H1 (cell line): ENCODE measurements around the gene C2orf74. TPM values are rescaled to one million over a fixed set of nuclear protein-coding genes. Genes with fewer than 3 reads are reported as not detected.

ENCODE experiments used
- CTCF ChIA-PET: fragments of 300-600 bp; sonication (Branson Sonifier 250); formaldehyde crosslinking; loops from one replicate; lab custom pipeline; 2021; ENCODE audit not compliant: partially characterized antibody; lab: Charles Lee
- POLR2A ChIA-PET: fragments of 300-600 bp; sonication (Branson Sonifier 250); formaldehyde crosslinking; loops from one replicate; lab custom pipeline; 2021; ENCODE audit warnings: inconsistent platforms; ENCODE audit not compliant: partially characterized antibody; lab: Charles Lee
- DNase-seq, 2 experiments: peaks; one replicate each; pipeline versions ENCODE4 v3.0.0 to v3.0.0-alpha.2; 2010 to 2022; ENCODE audit warnings: low spot score in 2 of 2, low read depth in 1 of 2, mixed read lengths in 1 of 2
- FAIRE-seq: peaks from 2 replicates; lab custom pipeline; 2011; peaks lifted over from hg19 to GRCh38; lab: Jason Lieb, UNC
- H2AFZ ChIP-seq: 2 replicates; pipeline ENCODE4 v1.8.1; 2012; ENCODE audit warnings: low read length, inconsistent platforms
- H2AK5ac ChIP-seq: 2 replicates; pipeline ENCODE4 v1.6.1; 2013; ENCODE audit warnings: low read depth, low read length
- H2BK120ac ChIP-seq: replicated peaks from 2 replicates; pipeline ENCODE3; 2013; ENCODE audit warnings: low read depth, low read length, inconsistent platforms
- H2BK12ac ChIP-seq: 2 replicates; pipeline ENCODE4 v1.6.1; 2013; ENCODE audit warnings: low read depth, low read length
- H2BK15ac ChIP-seq: 2 replicates; pipeline ENCODE4 v1.6.1; 2013; ENCODE audit warnings: low read length
- H2BK20ac ChIP-seq: 2 replicates; pipeline ENCODE4 v1.6.1; 2013; ENCODE audit warnings: low read length
- H2BK5ac ChIP-seq: 2 replicates; pipeline ENCODE4 v1.6.1; 2013; ENCODE audit warnings: low read depth, low read length
- H3K14ac ChIP-seq: 2 replicates; pipeline ENCODE4 v1.6.1; 2013; ENCODE audit warnings: inconsistent platforms; ENCODE audit not compliant: insufficient read length
- H3K18ac ChIP-seq: 2 replicates; pipeline ENCODE4 v1.6.1; 2013; ENCODE audit warnings: low read length; ENCODE audit errors: extremely low read depth
- H3K23ac ChIP-seq: 2 replicates; pipeline ENCODE4 v1.6.1; 2013; ENCODE audit warnings: inconsistent platforms; ENCODE audit not compliant: insufficient read length
- H3K23me2 ChIP-seq: 2 replicates; pipeline ENCODE4 v1.6.1; 2013; ENCODE audit warnings: low read depth, low read length
- H3K27ac ChIP-seq: 2 replicates; pipeline ENCODE4 v1.6.1; 2011; ENCODE audit warnings: low read depth, low read length, inconsistent platforms
- H3K27me3 ChIP-seq, 4 experiments: replicated peaks in 1 of 4; 1 replicate in 1 of 4; 2 replicates in 3 of 4; pipeline versions ENCODE4 v1.6.1 to v1.8.1; 2011 to 2013; ENCODE audit warnings: low read length in 3 of 4, mild to moderate bottlenecking in 3 of 4, inconsistent platforms in 2 of 4, mixed read lengths in 2 of 4, moderate library complexity in 1 of 4; ENCODE audit not compliant: control insufficient read depth in 3 of 4, insufficient read depth in 3 of 4; ENCODE audit errors: extremely low read depth in 1 of 4
- H3K36me3 ChIP-seq, 4 experiments: 2 replicates each; pipeline versions ENCODE4 v1.6.1 to v1.8.1; 2011 to 2013; ENCODE audit warnings: mild to moderate bottlenecking in 4 of 4, low read length in 3 of 4, moderate library complexity in 2 of 4, control low read depth in 1 of 4, inconsistent platforms in 1 of 4; ENCODE audit not compliant: insufficient read depth in 4 of 4, control insufficient read depth in 2 of 4
- H3K4ac ChIP-seq: replicated peaks from 2 replicates; pipeline ENCODE3; 2013; ENCODE audit warnings: low read length, low read depth, mixed read lengths, inconsistent platforms; ENCODE audit not compliant: insufficient read length
- H3K4me1 ChIP-seq, 4 experiments: replicated peaks in 1 of 4; 1 replicate in 1 of 4; 2 replicates in 3 of 4; pipeline versions ENCODE4 v1.6.1 to v1.8.1; 2011 to 2013; ENCODE audit warnings: low read length in 3 of 4, inconsistent platforms in 2 of 4, mixed read lengths in 1 of 4; ENCODE audit not compliant: insufficient read depth in 4 of 4, control insufficient read depth in 3 of 4
- H3K4me2 ChIP-seq, 2 experiments: 2 replicates each; pipeline versions ENCODE4 v1.6.1 to v1.8.1; 2011 to 2013; ENCODE audit warnings: low read depth in 2 of 2, low read length in 2 of 2, control low read depth in 1 of 2, inconsistent platforms in 1 of 2, mild to moderate bottlenecking in 1 of 2; ENCODE audit not compliant: insufficient read depth in 1 of 2
- H3K4me3 ChIP-seq, 4 experiments: fragments of 200-600, 300-600 bp in 1 of 4; sonication (generic), shearing (Covaris generic), sonication (Bioruptor Twin) in 1 of 4; 2 replicates each; pipeline versions ENCODE4 v1.5.1 to v1.8.1; 2011 to 2016; ENCODE audit warnings: low read length in 4 of 4, low read depth in 3 of 4, control low read depth in 2 of 4, inconsistent platforms in 2 of 4, mild to moderate bottlenecking in 2 of 4, mixed read lengths in 1 of 4, moderate library complexity in 1 of 4; ENCODE audit not compliant: insufficient read depth in 2 of 4; ENCODE audit errors: extremely low read depth in 1 of 4
- H3K56ac ChIP-seq: replicated peaks from 2 replicates; pipeline ENCODE3; 2013; ENCODE audit warnings: low read depth, mild to moderate bottlenecking, mixed read lengths, low read length, inconsistent platforms; ENCODE audit not compliant: insufficient read length
- H3K79me1 ChIP-seq: 2 replicates; pipeline ENCODE4 v1.6.1; 2013; ENCODE audit warnings: low read depth, low read length, control low read depth
- H3K79me2 ChIP-seq, 2 experiments: 2 replicates each; pipeline versions ENCODE4 v1.6.1 to v1.8.1; 2012 to 2013; ENCODE audit warnings: low read length in 2 of 2, mild to moderate bottlenecking in 2 of 2, inconsistent platforms in 1 of 2; ENCODE audit not compliant: insufficient read depth in 2 of 2, control insufficient read depth in 1 of 2
- H3K9ac ChIP-seq, 4 experiments: replicated peaks in 1 of 4; 1 replicate in 1 of 4; 2 replicates in 3 of 4; pipeline versions ENCODE4 v1.6.1 to v1.8.1; 2011 to 2013; ENCODE audit warnings: low read depth in 3 of 4, low read length in 3 of 4, control low read depth in 2 of 4, mild to moderate bottlenecking in 2 of 4, moderate library complexity in 2 of 4, inconsistent platforms in 1 of 4; ENCODE audit errors: extremely low read depth in 1 of 4
- H3K9me3 ChIP-seq, 2 experiments: 2 replicates each; pipeline versions ENCODE4 v1.6.1 to v1.8.1; 2012 to 2013; ENCODE audit warnings: mild to moderate bottlenecking in 2 of 2, moderate library complexity in 2 of 2, control low read depth in 1 of 2, inconsistent platforms in 1 of 2, low read depth in 1 of 2, low read length in 1 of 2, mixed read lengths in 1 of 2; ENCODE audit not compliant: insufficient read depth in 2 of 2
- H4K20me1 ChIP-seq, 2 experiments: replicated peaks in 1 of 2; 2 replicates each; pipeline versions ENCODE3 to v1.8.1; 2011 to 2013; ENCODE audit warnings: inconsistent platforms in 2 of 2, low read length in 2 of 2, mild to moderate bottlenecking in 1 of 2; ENCODE audit not compliant: insufficient read depth in 2 of 2, control insufficient read depth in 1 of 2
- H4K5ac ChIP-seq: 2 replicates; pipeline ENCODE4 v1.6.1; 2013; ENCODE audit warnings: low read length, low read depth, mixed read lengths, inconsistent platforms; ENCODE audit not compliant: insufficient read length
- H4K8ac ChIP-seq: 2 replicates; pipeline ENCODE4 v1.8.0; 2013; ENCODE audit warnings: mild to moderate bottlenecking, moderate library complexity, low read length, inconsistent platforms; ENCODE audit not compliant: insufficient read depth; ENCODE audit errors: extremely low read depth
- H4K91ac ChIP-seq: replicated peaks from 2 replicates; pipeline ENCODE3; 2013; ENCODE audit warnings: low read length, mixed read lengths, inconsistent platforms; ENCODE audit not compliant: insufficient read length
- JUND ChIP-seq: IDR thresholded peaks from 2 replicates; pipeline ENCODE4 v1.6.1; 2011; ENCODE audit warnings: mild to moderate bottlenecking, improper control_type of control experiment, low read length
- WGBS, 2 experiments: shearing (Covaris generic) in 1 of 2; methylation state at CpG; one replicate each; pipeline versions ENCODE4 v1.1.6 to v1.1.7; 2013 to 2015; ENCODE audit warnings: low lambda C conversion rate in 2 of 2, mixed read lengths in 2 of 2, inconsistent platforms in 1 of 2, low coverage in 1 of 2, missing lambda C conversion rate in 1 of 2; ENCODE audit not compliant: insufficient replicate concordance in 2 of 2, insufficient coverage in 1 of 2, insufficient read length in 1 of 2; ENCODE audit errors: extremely low coverage in 1 of 2, missing lambda C conversion rate in 1 of 2; 5-methylcytosine and 5-hydroxymethylcytosine counted together
- polyA plus RNA-seq, 7 experiments: library from polyadenylated mRNA; depleted of rRNA in 3 of 7; stranded (reverse) in 5 of 7; unstranded in 2 of 7; fragments of >200 nt in 5 of 7; fragments of 200-250 nt in 2 of 7; gene quantifications; 1 replicate in 5 of 7; 2 replicates in 1 of 7; 4 replicates in 1 of 7; pipeline versions ENCODE4 v1.2.1 to v1.2.3, GENCODE V29; 2011 to 2013; ENCODE audit warnings: missing spikeins in 2 of 7, mixed read lengths in 2 of 7
- total RNA-seq: library from RNA; stranded (reverse); fragmentation: NEBNext Ultra II Directional; extraction: Animal tissue kit (Norgen Biotek cat#: 25700); gene quantifications from 2 replicates; pipeline ENCODE4 v1.2.1, GENCODE V29; 2021

The C2orf74 gene
- total and polyA plus RNA-seq, 2 of the 8 experiments (the other 6 are each of a cell fraction or from before 2014, with no cell fraction given): 2.6 to 9.3 TPM

- no peaks in the 10 kb centered on the region for H3K79me1 ChIP-seq
- POLR2A ChIA-PET: interaction anchor here (0.7 to 1.4 kb wide), 2 partner anchors 11 to 28 kb away, joined by 3 read pairs; no protein-coding TSS in a partner anchor
- H4K8ac ChIP-seq: no peak overlapping the region
- H3K23me2 ChIP-seq: no peaks in the 10 kb centered on the region
- no peak overlapping the region for H3K27ac ChIP-seq
- H3K4me3 ChIP-seq: no peak overlapping the region
- no peak overlapping the region for H2BK20ac ChIP-seq
- no peaks in the 10 kb centered on the region for H3K79me2 ChIP-seq
- H2AFZ ChIP-seq: no peak overlapping the region
- DNase-seq (no peak), FAIRE-seq (no peak)
- H2BK5ac ChIP-seq: no peak overlapping the region
- H3K9me3 ChIP-seq: no peaks in the 10 kb centered on the region
- no peak overlapping the region for H3K23ac ChIP-seq
- H3K27me3 ChIP-seq: no peaks in the 10 kb centered on the region
- no peak overlapping the region for H3K14ac ChIP-seq
- H3K4ac ChIP-seq: no peak overlapping the region
- H3K18ac ChIP-seq: no peak overlapping the region
- no peaks in the 10 kb centered on the region for H3K4me1 ChIP-seq
- no peak overlapping the region for H3K9ac ChIP-seq
- H2BK12ac ChIP-seq: no peak overlapping the region
- no peaks in the 10 kb centered on the region for H4K20me1 ChIP-seq
- no peak overlapping the region for H2BK120ac ChIP-seq
- H4K5ac ChIP-seq: no peak overlapping the region
- WGBS, 2 experiments: 90% methylated on average over 7 of the region's 7 CpGs; no CpG with 5 or more reads in 1 of the 2 experiments
- no peak overlapping the region for H3K56ac ChIP-seq
- CTCF ChIA-PET: no interaction called here
- H2AK5ac ChIP-seq: no peak overlapping the region
- H4K91ac ChIP-seq: no peak overlapping the region
- no peak overlapping the region for H2BK15ac ChIP-seq
- H3K36me3 ChIP-seq: peaks cover 0 to 79% (median 42%) of the 10 kb centered on the region in 4 experiments; a peak in 7 of 8 replicates
- TF ChIP-seq JUND: no peak
- TF ChIP-seq, all 59 proteins: peak for 0
- no peak overlapping the region for H3K4me2 ChIP-seq
Measured at GRCh38 chr2:61205132-61205531, 43.1 kb downstream of the C2orf74 start.
